Hematopoietic multipotent progenitor cell treated with erythropoietin and hydrocortisone succinate and interleukin-3 and kit ligand, for 15 days (in vitro differentiated cells): Measurements from ENCODE around the gene YAP1.

Source experiments
- DNase-seq: peaks from one replicate; pipeline ENCODE4 v3.0.0-alpha.2; 2015; ENCODE audit warnings: low spot score

Gene YAP1

DNA sequence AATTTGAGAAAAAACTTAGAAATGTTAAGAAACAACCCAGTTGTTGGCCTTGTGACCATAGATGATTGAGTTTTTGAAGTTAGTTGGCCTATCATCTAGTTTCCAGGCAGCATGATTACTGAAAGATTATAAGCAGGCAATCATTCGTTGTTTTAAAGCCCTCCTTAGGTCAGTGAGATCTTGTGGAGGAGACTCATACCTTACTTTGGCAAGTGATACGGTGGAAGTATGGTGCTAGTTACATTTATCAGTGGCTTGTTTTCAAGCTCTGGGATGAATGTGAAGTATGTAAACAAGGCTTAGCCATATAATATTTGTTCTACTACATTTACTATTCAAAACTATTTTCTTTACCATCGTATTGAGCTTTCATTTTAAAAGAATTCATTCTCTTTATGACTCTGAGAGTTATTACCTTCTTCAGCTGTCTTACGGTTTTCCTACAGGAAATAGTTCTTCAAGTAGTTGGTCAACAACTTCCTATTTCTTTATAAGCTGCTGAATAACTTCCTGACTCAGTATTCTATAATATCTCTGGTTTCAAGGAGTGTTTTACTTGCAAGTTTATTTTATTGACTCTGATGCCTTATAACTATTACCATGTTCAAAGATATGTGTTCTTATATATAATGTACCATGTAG, 7.3 kb downstream of the YAP1 start:
- DNase-seq, result no peak

GRCh38 chr11:102118937-102119336, 8.7 kb downstream of the YAP1 start:
- no peak for DNase-seq

- DNase-seq, result no peak
These were observed 9.8 kb downstream of the YAP1 start for GRCh38 chr11:102119997-102120396.

DNA sequence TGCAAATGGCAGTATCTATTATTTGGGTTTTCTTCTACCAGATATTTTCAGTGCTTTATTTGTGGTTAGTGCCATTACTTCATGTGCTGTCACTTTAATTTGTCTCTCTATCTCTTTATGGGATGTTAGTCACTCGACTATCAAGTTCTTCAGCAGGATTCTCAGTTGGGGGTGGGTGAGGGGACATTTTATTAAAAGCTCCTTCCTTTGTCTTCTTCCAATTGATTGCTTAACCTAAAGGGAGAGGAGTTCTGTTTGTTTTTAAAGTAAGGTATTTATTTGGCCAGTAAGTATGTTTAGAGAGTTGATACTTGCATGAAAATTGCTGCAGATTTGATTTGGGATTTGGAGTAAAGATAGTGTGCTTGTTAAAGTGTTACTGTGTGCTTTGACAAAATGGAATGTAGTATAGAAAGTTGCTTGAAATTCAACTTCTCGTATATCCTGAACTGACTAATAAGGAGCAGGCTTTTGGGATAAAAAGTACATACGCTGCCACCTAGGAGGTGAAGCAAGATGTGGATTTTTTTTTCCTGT, 10.3 kb downstream of the YAP1 start:
- no peak for DNase-seq

DNA sequence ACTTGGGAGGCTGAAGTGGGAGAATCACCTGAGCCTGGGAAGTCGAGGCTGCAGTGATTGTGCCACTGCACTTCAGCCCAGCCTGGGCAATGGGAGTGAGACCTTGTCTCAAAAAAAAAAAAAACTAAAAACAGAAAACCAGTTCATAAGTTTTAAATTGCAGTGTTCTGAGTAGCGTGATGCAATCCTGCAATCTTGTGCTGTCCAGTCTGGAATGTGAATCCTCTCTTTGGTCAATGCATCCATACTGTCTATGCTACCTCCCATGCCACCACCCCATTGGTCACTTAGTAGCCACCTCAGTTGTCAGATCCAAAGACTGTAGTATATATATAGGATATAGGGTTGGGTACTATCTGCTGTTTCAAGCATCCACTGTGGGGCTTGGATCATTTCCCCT, 11.1 kb downstream of the YAP1 start:
- DNase-seq, result no peak

- no peak for DNase-seq
These were observed 24.4 kb downstream of the YAP1 start for GRCh38 chr11:102134597-102134996.

GRCh38 chr11:102135256-102135655, 25.0 kb downstream of the YAP1 start:
- DNase-seq, result no peak

- no peak for DNase-seq
These were observed 28.0 kb downstream of the YAP1 start for GRCh38 chr11:102138223-102138622.

DNA sequence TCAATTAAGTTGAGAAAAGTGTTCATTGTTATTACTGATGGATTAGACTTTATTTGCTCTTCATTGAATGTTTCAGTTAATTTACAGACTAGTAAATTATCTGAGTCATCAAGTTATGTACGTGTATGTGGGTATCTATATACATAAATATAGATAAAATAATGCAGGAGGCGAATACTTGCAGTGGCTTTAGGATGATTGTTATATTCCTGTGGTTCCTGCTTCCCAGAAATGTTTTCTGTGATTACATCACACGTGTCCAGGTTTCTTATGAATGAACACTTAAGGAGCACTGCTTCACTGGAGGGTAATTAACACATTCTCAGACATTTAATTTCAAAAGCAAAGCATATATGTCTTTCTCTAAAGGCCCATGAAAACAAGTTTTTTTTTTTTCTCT, 28.4 kb downstream of the YAP1 start:
- no peak for DNase-seq

DNA sequence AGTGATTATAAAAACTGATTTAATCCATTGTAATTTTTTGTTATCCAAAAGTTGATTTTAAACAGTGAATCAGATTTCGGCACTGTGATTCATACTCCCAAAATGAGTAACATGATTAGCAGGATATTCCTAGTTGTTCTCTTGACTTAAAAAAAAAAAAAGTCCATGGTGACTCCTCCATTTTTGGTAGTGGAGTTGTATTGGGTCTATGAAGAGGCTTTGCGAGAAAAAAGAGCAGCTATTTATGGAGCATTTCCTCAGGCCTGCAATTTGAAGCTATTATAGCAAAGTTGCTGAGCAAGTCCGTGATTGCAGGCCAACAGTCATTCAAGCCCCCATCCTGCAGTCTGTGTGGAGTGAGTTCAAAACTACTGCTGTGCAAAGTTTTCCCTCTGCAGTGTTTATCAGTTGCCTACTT, 28.8 kb downstream of the YAP1 start:
- DNase-seq, result no peak

GRCh38 chr11:102142333-102142732, 32.1 kb downstream of the YAP1 start:
- no peak for DNase-seq

DNA sequence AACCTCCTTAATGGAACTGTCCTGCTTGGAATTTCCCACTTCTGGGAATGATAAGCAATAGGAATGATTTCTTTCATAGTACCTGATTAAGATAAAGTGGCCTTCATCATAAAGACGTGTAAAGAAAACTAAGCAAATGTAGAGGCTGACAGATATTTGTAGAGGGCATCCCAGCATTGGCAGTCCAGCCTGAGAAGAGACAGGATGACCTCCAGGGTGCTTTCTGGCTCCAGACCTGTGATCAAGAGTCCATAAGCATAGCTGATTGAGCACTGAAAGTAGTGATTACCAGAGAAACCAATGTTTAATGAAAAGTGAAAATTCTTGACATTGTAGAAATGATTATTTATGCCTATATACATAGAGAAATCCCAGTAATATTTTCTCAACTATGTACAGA, 33.6 kb downstream of the YAP1 start:
- no peak for DNase-seq

- DNase-seq, result no peak
These were observed 34.4 kb downstream of the YAP1 start for GRCh38 chr11:102144357-102145355.

DNA sequence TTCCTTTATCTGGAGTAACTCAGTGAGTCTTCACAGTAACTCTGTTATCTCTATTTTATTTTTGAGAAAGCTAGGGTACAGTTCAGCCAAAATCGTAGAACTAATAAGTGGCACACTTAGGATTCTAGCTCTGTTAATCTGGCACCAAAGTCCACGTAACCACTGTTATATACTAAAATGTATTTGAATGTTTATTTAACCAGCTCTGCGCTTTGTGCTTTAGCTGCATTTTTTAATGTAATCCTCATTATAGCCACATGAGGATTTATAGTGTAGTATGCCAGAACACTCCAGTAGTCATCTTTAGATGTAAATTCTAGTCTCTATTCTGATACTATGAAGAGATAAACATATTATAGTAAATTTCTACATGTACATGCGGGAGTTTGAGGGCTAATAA, 36.8 kb downstream of the YAP1 start:
- DNase-seq, result no peak

DNA sequence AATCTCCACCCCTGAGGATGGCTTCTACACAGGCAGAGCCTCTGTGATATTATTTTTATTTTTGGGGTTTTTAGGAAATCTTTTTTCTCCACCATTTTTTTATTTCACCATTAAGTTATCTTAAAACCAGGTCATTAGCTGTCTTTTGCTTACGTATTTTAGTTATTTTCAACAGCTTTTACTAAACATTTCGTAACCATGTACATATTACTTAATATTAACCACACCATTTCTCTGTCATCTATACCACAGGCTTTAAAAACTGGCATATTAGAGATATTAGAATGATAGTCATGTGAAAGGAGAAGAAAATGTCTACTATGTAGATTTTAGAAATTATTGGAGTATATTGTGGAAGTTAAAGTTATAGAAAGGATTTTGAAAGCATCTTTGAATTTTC, 37.4 kb downstream of the YAP1 start:
- DNase-seq, result no peak

DNA sequence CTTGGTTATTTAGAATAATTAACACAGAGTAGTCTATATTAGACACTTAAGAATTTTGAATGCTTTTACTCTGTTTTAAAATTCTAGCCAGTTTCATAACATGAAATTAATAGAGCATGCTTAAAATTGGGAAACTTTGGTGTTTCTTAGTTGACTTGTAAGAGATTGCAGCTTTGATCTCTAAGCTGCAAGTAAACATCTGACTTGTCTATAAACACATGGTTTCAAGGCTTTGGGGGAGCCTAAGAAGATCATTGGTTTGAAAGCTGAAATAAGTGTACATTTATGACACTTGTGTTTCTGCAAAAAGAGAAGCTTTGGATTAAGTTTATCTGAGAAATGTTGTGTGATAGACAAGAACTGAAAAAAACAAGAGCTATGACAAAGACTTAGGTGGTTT, 37.8 kb downstream of the YAP1 start:
- no peak for DNase-seq

- no peak for DNase-seq
These were observed 41.7 kb downstream of the YAP1 start for GRCh38 chr11:102151784-102152525.

GRCh38 chr11:102153082-102153481, 42.8 kb downstream of the YAP1 start:
- DNase-seq, result no peak

DNA sequence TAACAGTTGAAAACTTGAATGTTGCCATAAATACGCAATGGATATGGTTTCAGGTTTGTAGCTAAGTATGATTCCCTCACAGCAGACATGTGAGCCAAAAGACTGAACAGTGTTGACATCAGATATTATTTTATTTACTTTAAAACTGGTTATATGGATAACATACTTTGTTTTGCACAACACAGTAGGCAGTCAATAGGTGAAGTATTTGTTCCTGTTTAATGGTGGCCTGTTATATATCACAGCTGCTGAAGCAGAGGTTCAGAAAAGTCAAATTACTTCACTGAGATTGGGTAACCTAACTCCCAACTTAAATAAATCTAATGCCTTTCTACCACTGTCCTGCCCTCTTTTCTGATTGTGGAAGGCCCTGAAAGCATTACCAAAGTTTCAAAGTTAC, 44.6 kb downstream of the YAP1 start:
- DNase-seq, result no peak

- no peak for DNase-seq
These were observed 45.4 kb downstream of the YAP1 start for GRCh38 chr11:102155676-102156075.

DNA sequence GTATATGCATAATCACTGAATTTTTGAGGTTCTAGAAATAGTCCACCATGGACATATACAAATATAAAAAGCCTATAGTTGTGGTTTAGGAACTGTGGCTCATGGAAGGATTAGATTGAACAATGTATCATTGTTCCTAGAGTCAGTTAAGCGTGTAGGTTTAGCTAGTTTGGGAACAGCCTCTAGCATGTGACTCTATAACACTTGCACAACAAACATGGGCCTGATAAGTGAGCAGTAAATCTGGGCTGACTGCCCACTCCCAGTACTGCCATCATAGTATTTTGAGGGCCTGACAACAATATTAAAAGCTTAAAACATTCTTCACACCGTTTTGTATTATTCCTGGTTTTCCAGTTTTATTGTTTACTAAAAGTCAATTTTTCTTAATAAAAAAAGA, 47.0 kb downstream of the YAP1 start:
- DNase-seq, result no peak

DNA sequence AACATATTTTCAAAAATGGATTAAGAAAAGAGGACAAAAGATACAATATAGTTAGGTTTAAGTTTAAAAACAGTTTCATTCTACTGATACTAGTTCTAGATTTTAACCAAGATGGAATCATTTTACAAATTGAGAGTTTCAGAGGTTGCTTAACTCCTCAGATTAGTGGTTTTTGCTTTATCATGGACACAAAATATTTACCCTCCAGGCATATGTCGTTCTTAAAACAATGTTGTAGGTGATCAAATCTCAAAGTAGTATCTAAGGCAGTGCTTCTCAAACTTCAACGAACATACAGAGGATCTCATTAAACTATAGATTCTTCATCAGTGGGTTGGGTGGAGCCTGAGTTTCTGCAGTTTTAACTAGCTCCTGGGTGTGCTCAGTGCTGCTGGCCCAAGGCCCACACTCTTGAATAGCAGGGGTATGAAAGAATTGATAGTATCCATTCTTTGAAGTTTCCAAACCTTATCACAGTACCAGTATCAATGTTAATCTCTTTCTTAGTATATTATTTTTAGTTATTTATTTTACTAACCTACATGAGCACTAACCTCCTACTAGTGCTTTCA, 48.0 kb downstream of the YAP1 start:
- no peak for DNase-seq
